Measurements from ENCODE around the gene FRMD4A. TPM values are rescaled to one million over a fixed set of nuclear protein-coding genes. Genes with fewer than 3 reads are reported as not detected.
"Not testable (repeated sequence)": the region's sequence is repeated elsewhere in the genome, so short reads cannot be mapped to it uniquely, and the experiment has no call there.

The FRMD4A gene
- total RNA-seq, 6 donors from 2014 or later, result 22.3 to 114 (median 52.3) TPM

DNA sequence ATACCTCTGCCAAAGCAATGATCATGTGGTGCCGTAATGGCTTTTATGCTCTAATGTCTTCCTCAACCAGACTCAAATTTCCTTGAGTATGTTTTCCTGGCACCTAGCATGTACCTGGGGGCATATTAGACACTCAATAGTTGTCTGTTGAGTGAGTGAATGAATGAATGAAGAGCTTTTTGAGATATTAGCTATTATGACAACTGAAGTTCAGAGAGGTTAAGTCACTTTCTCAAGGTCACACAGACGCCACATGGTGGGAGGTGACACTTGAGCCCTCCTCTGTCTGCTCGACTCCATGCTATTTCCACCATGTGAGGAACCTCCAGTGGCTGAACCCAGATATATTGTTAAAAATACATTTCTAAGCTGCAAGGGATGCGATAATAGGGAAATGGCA, 611.9 kb downstream of the FRMD4A start:
- peaks cover 22 to 30% (median 24%) of the 10 kb centered on the region in 4 donors for H3K4me1 ChIP-seq
- H3K27ac ChIP-seq, result peak overlapping the region; percentile 11 to 77 (median 55)
- TF ChIP-seq POLR2A (IDR thresholded peaks at IDR 0.05) (no peak), EP300 (IDR thresholded peaks at IDR 0.05) (no peak), POLR2AphosphoS5 (IDR thresholded peaks at IDR 0.05) (no peak)
- TF ChIP-seq, protein P1, sequence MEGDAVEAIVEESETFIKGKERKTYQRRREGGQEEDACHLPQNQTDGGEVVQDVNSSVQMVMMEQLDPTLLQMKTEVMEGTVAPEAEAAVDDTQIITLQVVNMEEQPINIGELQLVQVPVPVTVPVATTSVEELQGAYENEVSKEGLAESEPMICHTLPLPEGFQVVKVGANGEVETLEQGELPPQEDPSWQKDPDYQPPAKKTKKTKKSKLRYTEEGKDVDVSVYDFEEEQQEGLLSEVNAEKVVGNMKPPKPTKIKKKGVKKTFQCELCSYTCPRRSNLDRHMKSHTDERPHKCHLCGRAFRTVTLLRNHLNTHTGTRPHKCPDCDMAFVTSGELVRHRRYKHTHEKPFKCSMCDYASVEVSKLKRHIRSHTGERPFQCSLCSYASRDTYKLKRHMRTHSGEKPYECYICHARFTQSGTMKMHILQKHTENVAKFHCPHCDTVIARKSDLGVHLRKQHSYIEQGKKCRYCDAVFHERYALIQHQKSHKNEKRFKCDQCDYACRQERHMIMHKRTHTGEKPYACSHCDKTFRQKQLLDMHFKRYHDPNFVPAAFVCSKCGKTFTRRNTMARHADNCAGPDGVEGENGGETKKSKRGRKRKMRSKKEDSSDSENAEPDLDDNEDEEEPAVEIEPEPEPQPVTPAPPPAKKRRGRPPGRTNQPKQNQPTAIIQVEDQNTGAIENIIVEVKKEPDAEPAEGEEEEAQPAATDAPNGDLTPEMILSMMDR (IDR thresholded peaks at IDR 0.05), result no peak
- H3K36me3 ChIP-seq, result no peaks in the 10 kb centered on the region
- no peaks in the 10 kb centered on the region for H3K27me3 ChIP-seq
- DNase-seq (no peak), ATAC-seq (ENCODE audit: low FRiP score in 2 of 2) (no peak)
- H3K9me3 ChIP-seq, result no peaks in the 10 kb centered on the region
- WGBS, 2 donors, result 76 to 81% methylated on average over 4 of the region's 4 CpGs
- peak overlapping the region in 1 of 4 donors; percentile 35 for H3K4me3 ChIP-seq

DNA sequence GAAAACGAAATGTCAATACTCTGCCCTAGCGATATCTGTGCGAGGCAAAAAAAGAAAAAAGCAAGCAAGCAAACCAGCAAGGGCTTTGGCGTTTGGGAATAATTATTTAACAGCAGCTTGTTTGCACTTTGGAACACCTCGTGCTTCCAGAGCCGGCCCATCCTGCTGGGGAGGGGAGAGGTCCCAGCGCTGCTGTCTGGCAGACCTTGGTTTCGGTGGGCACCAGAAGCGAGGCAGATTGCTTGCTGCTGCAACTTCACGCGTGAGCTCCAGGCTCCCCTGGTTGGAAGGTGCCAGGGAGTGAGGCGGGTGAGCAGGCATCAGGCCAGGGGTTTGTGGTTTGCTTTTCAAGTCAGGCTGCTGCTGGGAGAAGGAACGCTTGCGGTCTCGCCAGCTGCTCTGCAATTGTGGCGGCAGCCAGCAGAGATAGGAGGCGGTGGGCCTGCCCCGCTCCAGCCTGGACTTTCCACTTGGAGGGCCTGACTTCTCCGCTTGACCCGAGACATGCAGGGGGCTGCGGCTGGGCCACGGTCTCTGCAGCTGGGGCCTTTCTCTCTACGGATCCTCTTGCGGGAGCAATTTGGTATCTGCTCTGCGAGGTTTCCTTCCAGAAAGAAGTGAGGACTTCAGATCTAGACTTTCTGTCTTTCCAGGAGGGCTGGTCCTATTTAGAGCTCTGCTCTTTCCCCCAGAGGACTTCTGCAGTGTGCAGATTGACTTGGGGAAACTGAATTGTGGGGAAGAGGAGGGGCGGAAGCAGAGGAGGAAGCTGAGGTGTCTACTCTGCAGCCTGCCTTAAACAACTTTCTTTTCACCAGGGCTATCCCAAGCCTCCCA, 612.6 kb downstream of the FRMD4A start:
- Histone ChIP-seq H3K27me3 (no peaks in the 10 kb centered on the region), H3K9me3 (no peaks in the 10 kb centered on the region), H3K4me1 (peaks cover 25 to 33% (median 27%) of the 10 kb centered on the region in 4 donors), H3K36me3 (no peaks in the 10 kb centered on the region), H3K27ac (peak overlapping the region; percentile 37 to 77 (median 69)), H3K4me3 (peak overlapping the region in 3 of 4 donors; percentile 14 to 46 (median 35))
- WGBS, 2 donors, result 22 to 28% methylated on average over 16 to 25 of the region's 26 CpGs
- peak; percentile 81 to 86 for DNase-seq
- ATAC-seq (ENCODE audit: low FRiP score in 2 of 2), result peak; percentile 82 to 88
- TF ChIP-seq POLR2A (IDR thresholded peaks at IDR 0.05) (peak in 1 of 4 donors; percentile 38), POLR2AphosphoS5 (IDR thresholded peaks at IDR 0.05) (peak in 1 of 2 donors; percentile 20), EP300 (IDR thresholded peaks at IDR 0.05) (no peak)
- TF ChIP-seq, protein P1 (IDR thresholded peaks at IDR 0.05), result no peak

GRCh38 chr10:13717571-13717935, 613.2 kb downstream of the FRMD4A start:
- TF ChIP-seq EP300 (IDR thresholded peaks at IDR 0.05) (no peak), POLR2A (IDR thresholded peaks at IDR 0.05) (no peak), POLR2AphosphoS5 (IDR thresholded peaks at IDR 0.05) (no peak)
- TF ChIP-seq, protein P1 (IDR thresholded peaks at IDR 0.05), result no peak
- 41 to 66% methylated on average over 8 of the region's 8 CpGs for WGBS, 2 donors
- H3K36me3 ChIP-seq, result no peaks in the 10 kb centered on the region
- no peaks in the 10 kb centered on the region for H3K9me3 ChIP-seq
- DNase-seq (no peak), ATAC-seq (ENCODE audit: low FRiP score in 2 of 2) (peak in 1 of 2 donors; percentile 56)
- H3K4me3 ChIP-seq, result peak overlapping the region in 3 of 4 donors; percentile 14 to 46 (median 35)
- no peaks in the 10 kb centered on the region for H3K27me3 ChIP-seq
- peaks cover 28 to 39% (median 31%) of the 10 kb centered on the region in 4 donors for H3K4me1 ChIP-seq
- peak overlapping the region; percentile 37 to 77 (median 69) for H3K27ac ChIP-seq

DNA sequence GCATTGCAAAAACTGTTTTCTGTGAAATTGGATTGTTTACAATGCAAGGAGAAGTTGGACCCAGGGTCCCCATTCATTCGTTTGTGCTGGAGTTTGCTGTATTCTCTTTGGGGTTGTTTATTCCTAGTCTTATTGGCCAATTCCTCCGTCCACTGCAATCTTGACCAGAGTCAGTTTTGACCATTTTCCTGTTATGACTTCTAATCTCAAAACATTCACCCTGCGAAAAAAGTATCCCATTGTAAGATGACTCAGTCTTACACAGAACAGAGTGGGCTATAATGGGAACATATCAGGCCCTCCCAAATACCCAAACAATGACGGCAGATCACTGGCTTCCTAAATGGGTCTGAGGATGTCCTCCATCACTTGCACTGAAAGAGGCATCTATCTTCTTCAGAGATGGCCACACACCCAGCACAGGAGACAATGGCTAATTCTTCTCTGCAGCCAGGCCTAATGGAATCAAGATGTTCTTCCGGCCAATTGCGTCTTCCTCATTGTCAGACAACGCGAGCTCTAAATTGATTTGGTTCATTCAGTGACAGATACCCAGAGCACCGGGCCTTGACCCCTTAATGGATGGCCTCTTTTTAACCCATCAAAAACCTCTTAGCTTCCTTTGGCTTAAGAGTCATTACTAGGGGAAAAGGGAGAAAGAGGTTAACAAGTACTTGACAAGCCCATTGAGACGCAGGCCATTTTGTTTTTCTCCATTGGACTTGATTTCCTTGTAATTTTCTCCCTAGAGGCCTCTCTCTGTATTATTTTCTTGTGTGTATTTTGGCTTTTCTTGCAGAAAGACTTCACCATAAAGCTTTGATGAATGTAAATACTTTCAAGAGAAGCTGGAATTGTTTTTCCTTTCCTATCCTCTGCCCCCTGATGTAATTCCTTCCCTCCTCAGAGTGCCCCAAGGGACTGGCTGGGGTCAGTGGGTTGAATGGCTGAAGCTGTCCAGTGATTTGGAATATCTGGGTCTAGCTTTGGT, 614.3 kb downstream of the FRMD4A start:
- H3K36me3 ChIP-seq, result no peaks in the 10 kb centered on the region
- H3K27me3 ChIP-seq, result no peaks in the 10 kb centered on the region
- no peaks in the 10 kb centered on the region for H3K9me3 ChIP-seq
- WGBS, 2 donors, result 66 to 67% methylated on average over 10 of the region's 10 CpGs
- no peak overlapping the region for H3K4me3 ChIP-seq
- TF ChIP-seq POLR2A (IDR thresholded peaks at IDR 0.05), result no peak
- TF ChIP-seq, protein P1 (IDR thresholded peaks at IDR 0.05), result no peak
- TF ChIP-seq EP300 (IDR thresholded peaks at IDR 0.05), result no peak
- peak in 1 of 2 donors; percentile 17 for TF ChIP-seq POLR2AphosphoS5 (IDR thresholded peaks at IDR 0.05)
- no peak for DNase-seq
- peak overlapping the region in 3 of 4 donors; percentile 13 to 62 (median 49) for H3K27ac ChIP-seq
- H3K4me1 ChIP-seq, result peaks cover 31 to 45% (median 38%) of the 10 kb centered on the region in 4 donors
- ATAC-seq (ENCODE audit: low FRiP score in 2 of 2), result peak in 1 of 2 donors; percentile 58

DNA sequence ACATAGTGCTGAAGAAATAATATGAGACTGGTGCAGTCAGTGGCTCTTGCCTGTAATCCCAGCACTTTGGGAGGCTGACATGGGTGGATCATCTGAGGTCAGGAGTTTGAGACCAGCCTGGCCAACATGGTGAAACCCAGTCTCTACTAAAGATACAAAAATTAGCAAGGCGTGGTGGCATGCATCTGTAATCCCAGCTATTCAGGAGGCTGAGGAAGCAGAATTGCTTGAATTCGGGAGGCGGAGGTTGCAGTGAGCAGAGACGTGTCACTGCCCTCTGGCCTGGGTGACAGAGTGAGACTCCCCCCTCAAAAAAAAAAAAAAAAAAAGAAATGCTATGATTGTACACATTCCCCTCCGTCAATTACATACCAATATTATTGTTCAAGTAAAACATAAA, 615.1 kb downstream of the FRMD4A start:
- not testable (repeated sequence) for H3K9me3 ChIP-seq; H3K27ac ChIP-seq; ATAC-seq (ENCODE audit: low FRiP score in 2 of 2); H3K27me3 ChIP-seq; DNase-seq; H3K36me3 ChIP-seq; H3K4me3 ChIP-seq
- WGBS, 2 donors, result 76 to 77% methylated on average over 5 of the region's 5 CpGs
- H3K4me1 ChIP-seq, result peaks cover 31 to 45% (median 38%) of the 10 kb centered on the region in 4 donors

All from upper lobe of left lung (tissue), 6 donors.